ENCODE data around the gene KDM3A.

DNA sequence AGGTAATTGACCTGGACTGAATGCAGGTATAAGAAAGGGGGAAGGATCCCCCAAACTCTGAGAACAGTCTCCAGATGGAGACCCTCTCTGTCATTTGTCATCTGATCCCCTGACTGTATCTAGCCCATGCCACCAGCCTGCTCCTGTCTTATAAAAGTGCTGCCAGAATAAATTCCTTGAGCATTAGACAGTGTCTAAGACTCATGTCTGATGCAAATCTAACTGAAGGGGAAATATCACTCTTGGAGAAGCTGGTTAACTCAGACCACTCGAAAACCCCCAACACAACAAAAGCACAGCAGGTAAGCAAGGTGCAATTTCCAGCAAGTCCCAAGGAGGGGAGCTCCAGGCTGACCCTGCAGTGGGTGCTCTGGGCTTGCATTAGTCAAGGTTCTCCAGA is 40.9 kb upstream of the KDM3A start:
- no peak for TF ChIP-seq SMC3 (conservative IDR thresholded peaks at IDR 0.05; ENCODE audit: insufficient read depth, low read depth, low read length)
- TF ChIP-seq, protein P1, sequence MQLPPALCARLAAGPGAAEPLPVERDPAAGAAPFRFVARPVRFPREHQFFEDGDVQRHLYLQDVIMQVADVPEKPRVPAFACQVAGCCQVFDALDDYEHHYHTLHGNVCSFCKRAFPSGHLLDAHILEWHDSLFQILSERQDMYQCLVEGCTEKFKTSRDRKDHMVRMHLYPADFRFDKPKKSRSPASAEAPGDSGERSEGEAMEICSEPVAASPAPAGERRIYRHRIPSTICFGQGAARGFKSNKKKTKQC (CRISPR knock-in tag; IDR thresholded peaks at IDR 0.05), result no peak
- TF ChIP-seq ZNF12 (CRISPR knock-in tag; IDR thresholded peaks at IDR 0.05), result no peak
- no peak for TF ChIP-seq TARDBP (IDR thresholded peaks at IDR 0.05)
- TF ChIP-seq TBP (optimal IDR thresholded peaks at IDR 0.05; ENCODE audit: low read depth, low read length), result no peak
- no peak for TF ChIP-seq ZNF134 (CRISPR knock-in tag; conservative IDR thresholded peaks at IDR 0.05)
- TF ChIP-seq ESRRB (CRISPR knock-in tag; IDR thresholded peaks at IDR 0.05; ENCODE audit: borderline replicate concordance), result no peak
- no peak for TF ChIP-seq JUNB (CRISPR knock-in tag; conservative IDR thresholded peaks at IDR 0.05)
